HG03060 (cell line): ENCODE results near the gene ILF2.
"Not testable (repeated sequence)": the region's sequence is repeated elsewhere in the genome, so short reads cannot be mapped to it uniquely, and the experiment has no call there.

Experiments
- ATAC-seq: cut with Tn5 transposase; IDR thresholded peaks from one replicate; pipeline ENCODE4 v1.9.1; 2021; ENCODE audit warnings: low read depth, moderate number of reproducible peaks; ENCODE audit not compliant: unreplicated experiment

The ILF2 gene

DNA sequence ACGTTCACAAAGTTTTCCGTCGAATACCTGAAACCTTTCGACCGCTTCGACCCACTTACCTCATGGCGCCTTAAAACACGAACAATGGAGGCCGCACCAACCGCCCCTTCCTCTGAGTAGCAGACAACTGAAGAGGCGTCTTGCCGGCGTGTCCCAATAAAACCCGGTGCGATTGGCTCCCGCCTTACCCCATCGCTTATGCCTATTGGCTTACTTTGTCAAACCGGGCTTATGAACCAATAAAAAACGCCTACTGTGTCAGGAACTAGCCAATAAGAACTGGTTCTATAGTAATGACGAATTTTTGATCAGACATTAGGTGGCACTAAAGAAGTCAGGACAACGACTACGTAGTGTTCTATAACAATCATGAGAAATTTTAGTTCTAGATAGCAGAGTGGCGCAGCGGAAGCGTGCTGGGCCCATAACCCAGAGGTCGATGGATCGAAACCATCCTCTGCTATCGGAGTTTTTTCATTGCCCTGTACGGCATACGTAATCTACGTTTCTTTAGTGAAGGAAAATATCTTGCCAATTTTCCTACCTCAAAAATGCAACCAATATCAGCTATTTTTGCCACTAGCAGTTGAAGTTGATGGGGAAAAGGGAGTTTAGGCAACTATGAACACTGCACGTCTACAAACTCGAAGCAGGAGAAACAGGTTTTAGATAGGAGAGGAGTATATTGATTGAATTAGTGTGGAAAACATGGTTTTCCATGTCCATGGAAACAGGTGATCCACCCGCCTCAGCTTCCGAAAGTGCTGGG lies at the start of gene ILF2:
Gene ILF2 (minus strand): TSS at position 135 of the 769 bp plus-strand sequence. CDS start 71 bp downstream, at position 64.
- peak; percentile 94 for ATAC-seq

DNA sequence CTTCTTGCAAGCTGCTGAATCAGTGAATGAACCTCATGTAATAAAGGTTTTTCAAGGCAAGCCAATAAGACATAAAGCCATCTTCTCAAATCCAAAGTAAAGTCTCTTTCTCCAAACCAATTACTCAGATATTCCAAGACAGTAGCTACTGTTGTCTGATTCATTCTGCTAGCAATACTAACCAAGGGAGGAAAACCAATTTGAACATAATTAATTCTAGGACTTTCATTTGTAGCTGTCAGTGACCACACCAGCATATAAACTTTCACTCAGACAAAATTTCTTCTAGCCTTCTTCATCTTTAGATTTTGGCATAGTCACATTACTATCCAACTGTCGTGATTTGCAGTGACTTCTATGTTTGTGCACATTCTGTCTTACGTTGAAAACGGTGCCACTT lies 46.5 kb upstream of the ILF2 start:
- no peak for ATAC-seq

DNA sequence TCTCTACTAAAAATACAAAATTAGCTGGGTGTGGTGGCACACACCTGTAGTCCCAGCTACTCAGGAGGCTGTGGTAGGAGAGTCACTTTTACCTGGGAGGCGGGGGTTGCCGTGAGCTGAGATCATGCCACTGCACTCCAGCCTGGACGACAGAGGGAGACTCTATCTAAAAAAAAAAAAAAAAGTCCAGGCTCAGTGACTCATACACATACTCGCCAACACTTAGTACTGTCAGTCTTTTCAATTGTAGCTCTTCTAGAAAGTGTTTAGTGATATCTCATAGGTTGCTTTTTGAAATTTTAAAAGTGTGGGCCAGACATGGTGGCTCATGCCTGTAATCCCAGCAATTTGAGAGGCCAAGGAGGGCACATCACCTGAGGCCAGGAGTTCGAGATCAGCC lies 45.4 kb upstream of the ILF2 start:
- ATAC-seq, result not testable (repeated sequence)

DNA sequence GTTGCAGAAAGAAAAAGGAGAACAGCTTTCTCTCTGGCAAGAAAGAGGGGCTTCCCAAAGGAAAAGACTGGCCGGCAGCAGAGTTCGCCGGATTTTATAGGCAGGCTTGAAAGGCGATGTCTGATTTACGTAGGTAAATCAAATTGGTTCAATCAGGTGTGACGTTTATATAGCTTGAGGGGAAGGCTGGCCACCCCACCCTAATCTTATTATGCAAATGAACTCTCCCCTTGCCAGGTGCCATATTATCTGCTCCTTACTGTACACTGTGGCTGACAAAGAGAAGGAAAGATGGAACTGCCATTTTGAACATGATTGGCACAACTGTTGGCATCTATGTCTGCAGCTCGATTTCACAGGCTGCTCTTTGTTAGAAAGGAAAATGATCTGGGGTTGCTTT lies 40.2 kb upstream of the ILF2 start:
- no peak for ATAC-seq

DNA sequence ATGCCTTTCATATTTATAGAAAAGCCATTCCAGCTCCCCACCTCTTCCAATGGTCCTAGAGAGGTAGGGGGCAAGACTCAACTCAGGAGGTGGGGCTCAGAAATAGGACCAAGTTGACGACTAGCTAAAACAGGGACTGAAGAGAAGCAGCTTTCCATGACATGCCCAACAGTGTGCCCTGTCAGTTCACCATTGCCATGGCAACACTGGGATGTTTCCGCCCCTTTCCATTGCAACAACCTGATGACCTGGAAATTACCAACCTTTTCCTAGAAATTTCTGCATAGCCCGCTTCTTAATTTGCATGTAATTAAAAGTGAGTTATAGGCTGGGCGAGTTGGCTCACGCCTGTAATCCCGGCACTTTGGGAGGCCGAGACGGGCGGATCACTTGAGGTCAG lies 34.7 kb upstream of the ILF2 start:
- ATAC-seq, result no peak

DNA sequence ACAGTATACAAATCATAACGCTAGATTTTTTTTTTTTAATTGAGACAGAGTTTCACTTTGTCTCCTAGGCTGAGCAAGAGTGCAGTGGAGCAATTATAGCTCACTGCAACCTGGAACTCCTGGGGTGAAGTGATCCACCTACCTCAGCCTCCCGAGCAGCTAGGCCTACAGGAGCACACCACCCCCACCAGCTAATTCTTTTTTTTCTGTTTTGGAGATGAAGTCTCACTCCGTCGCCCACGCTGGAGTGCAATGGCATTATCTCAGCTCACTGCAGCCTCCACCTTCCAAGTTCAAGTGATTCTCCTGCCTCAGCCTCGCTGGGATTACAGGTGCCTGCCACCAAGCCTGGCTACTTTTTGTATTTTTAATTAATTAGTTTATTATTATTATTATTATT lies 29.0 kb upstream of the ILF2 start:
- ATAC-seq, result no peak

DNA sequence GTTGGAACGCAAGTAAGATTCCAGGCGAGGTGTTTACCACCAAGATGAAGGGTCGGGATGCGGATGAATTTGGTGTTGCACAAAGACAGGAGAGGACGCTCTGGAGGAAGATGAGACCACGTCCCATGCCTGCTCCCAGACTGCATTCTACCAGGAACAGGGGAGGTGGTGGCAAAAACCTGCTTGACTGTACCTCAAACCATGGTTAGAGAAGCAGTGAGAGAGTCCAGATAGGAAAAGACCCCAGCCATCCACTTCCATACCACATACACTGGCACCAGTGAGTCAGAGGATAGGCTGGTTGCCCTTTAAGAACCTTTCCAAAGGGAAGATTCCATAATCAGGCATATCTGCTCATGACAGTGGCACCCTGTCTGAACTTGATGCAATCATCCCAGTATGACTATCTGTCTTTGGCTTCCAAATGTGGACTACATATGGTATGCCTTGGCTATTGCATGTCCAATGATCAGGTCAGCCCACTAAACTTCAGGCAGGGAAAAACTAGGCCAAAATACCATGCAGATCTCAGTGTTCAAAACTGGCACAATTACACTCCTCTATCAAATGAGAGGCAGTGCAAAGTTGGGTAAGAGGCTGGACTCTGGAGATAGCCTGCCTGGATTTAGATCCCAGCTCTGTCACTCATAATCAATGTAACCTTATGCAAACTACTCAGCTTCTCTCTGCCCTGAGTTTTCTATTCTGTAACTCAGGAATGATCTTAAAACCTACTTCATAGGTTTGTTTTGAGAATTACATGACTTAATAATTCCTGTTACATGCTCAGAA lies 28.3 kb upstream of the ILF2 start:
- no peak for ATAC-seq

DNA sequence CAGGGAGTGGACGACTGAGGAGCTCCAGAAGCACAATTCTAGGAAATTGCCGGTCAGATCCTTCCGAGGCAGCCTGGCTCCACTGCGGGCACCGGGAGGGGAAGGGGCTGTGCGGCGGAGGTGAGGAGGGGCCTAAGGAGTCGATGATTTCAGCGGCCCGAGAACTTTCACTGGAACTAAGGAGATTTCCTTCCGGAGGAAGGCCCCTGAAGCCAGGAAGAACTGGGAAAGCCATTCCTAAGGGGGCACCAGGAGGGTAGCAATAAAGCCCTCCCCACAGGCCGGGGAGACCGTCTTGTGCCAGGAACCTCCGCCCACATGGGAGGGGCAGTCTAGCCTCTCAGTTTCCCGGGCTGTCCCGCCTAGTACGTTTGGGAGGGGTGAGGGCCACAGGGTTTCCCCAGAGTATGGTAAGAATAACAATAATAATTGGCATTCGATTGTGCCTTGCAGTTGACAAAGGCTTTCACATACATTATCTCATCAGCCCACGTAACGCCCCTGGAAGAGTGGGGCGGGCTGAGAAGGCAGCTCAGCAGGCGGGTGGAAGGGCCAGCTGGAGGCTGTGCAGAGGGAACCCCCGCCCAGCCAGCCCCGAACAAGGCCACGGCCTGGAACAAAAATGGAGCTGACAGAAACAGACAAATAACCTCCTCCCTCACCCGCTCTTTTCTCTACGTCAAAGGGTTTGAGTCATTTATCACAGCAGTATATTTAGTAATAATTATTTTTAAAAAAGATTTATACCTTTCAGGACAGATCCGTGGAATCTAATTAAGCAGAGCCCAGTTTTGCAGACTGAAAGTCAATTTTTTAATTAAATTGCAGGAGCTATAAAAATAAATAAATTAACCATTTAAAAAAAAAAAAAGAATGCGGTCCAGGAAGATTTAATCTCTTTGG lies 27.5 kb upstream of the ILF2 start:
- no peak for ATAC-seq

DNA sequence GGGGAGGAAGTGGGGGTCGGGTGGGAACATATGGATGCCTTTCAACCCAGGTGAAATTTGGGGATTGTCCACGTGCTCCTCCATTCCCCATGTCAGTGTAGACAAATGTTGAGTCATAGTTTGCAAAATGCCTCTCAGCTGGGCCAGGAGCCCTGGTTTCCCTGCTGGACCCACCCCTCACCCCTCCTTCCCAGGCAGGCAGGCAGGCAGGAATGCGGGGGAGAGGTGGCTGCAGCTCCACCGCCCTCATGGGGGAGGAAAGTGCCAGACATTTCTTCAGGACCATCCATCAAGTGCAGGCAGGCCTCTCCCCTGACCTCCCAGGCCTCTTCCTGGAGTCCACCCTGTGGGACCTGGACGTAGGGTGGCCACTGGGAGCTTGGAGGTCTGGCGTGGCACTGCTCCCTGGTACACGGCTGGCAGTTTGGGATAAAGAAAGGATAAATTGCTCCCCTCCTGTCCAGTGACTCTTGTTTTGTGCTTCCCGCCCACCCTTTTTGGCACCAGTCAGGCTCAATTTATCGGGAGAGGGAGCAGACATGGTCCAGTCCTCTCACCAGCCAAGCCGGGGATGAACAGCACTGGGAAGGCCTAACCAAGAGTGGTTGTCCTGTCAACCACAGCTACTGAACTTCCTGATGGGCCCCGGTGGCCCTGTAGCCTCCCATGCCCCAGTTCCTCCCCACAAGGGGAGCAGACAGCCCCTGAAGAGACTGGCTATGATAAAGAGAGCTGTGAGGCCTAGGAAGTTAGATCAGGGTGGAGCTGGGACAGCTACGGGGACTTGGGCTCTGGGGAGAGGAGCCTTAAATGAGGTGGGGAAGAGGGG lies 26.6 kb upstream of the ILF2 start:
- no peak for ATAC-seq

DNA sequence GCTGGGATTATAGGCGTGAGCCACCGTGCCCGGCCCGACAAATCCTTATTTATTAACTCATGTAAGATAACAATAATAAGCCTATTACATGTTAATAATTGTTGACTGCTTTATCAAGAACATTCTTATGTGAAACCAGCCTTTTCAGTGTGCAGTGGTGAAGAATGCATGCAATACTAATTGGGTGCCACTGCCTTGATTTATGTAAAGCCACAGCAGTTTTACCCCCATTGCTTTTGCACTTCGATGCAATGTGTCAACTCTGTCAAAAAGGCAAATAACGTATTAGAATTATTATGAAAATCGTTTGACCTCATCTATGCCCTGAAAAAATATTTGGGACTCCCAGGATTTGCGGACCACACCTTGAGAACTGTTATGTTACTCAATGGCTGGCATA lies 25.9 kb upstream of the ILF2 start:
- ATAC-seq, result no peak

DNA sequence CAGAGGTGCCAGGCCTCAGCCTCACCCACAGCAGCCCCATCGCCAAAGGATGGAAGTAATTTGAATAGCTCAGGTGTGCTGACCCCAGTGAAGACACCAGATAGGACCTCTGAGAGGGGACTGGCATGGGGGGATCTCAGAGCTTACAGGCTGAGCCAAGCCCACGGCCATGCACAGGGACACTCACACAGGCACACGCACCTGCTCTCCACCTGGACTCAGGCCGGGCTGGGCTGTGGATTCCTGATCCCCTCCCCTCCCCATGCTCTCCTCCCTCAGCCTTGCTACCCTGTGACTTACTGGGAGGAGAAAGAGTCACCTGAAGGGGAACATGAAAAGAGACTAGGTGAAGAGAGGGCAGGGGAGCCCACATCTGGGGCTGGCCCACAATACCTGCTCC lies 22.7 kb upstream of the ILF2 start:
- no peak for ATAC-seq

DNA sequence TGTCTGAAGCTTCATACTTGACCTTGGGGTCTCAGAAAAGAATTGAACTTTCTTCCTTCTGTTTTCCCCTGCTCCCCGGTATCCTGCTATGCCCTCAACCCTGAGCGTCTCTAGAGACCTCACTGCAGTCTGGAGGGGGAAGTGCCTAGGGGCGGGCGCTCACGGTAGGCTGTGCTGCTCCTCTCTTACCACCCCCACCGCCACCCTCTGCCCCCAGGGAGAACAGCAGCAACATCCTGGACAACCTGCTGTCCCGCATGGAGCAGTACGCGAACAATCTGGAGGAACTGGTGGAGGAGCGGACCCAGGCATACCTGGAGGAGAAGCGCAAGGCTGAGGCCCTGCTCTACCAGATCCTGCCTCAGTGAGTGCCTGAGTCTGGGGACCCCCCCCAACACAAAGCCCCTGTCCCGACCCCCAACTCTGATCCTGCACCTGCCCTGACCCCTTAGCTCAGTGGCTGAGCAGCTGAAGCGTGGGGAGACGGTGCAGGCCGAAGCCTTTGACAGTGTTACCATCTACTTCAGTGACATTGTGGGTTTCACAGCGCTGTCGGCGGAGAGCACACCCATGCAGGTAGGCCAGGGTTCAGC lies 18.0 kb upstream of the ILF2 start:
- no peak for ATAC-seq

DNA sequence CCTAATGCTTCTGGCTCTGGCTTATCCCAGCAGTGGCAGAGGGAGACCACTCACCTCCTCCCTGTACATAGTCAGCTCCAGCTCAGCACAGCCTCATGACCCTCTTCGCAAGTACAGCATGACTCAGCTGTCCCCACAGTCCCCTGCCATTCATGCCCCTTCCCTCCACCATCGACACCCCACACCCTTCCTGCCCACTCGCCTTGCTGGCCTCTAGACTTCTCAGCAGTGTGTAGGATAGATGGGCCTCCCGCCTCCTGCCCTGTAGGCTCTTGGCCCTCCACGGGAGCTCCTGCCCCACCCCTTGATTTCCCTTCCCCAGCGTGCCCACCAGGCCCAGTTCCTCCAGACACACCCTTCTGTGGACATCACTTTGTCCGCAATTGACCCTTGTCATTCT lies 17.5 kb upstream of the ILF2 start:
- ATAC-seq, result no peak

DNA sequence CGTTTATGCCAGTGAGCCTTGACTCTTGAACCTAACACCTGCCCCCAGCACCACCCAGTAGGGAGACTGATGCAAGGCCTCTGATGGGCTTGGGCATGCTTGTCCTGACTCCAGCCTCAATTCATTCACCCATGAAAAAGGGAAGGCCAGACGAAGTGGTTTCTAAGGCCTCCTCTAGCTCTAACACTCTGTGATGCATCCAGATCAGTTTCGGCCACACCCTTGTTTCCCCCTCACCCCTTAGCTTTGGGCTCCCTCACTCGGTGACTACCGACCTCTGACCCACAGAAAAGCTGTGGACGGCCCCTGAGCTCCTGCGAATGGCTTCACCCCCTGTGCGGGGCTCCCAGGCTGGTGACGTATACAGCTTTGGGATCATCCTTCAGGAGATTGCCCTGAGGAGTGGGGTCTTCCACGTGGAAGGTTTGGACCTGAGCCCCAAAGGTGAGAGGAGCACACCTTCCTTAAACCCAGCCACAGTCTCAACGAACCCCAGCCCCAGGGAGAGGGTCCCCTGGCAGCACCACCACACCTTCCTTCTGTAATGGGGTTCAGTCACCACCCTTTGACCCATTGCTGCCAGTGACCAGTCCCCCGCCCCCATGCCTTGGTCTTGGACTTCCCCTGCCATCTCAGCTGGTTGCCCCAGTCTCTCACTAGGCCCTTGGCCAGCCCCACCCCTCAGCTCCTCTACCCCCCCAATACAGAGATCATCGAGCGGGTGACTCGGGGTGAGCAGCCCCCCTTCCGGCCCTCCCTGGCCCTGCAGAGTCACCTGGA lies 16.7 kb upstream of the ILF2 start:
- no peak for ATAC-seq

DNA sequence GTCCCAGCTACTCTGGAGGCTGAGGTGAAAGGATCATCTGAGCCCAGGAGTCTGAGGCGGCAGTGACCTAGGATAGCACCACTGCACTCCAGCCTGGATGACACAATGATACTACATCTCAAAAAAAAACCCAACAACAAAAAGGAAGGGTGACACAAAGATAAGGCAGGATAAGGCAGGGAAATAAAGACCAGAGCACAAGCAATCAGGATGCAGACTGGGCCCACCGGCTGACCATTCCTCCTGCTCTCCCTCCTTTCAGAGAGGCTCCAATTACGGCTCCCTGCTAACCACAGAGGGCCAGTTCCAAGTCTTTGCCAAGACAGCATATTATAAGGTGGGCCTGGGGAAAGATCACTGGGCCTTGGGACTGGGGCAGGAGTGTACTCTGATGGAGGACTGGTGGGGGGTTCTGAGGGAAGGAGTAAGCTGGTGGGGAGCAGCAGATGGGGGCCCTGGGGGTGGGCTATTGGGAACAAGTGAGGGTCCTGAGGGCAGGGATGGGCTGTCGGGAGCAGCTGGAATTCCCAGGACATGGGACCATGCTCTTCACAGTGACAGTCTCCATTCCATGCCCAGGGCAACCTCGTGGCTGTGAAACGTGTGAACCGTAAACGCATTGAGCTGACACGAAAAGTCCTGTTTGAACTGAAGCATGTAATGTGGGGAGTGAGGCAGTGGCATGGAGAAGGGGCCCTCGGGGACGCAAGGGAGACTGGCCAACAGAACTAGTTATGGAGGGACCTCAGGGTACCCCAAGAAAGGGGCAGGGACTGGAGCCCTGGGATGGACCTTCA lies 14.9 kb upstream of the ILF2 start:
- ATAC-seq, result no peak

DNA sequence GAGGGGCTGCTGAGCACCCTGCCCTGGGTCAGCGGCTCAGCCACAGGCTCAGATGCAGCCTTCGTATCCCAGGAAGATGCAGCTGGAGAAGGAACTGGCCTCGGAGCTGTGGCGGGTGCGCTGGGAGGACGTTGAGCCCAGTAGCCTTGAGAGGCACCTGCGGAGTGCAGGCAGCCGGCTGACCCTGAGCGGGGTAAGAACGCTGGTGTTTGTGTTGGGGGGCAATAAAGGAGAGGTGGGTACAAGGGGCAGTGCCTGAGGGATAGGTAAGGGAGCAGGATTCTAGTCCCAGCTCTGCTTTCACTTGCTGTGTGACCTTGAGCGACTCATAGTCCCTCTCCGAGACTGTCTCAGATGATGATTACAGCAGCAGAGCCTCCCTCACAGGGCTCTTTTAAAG lies 14.1 kb upstream of the ILF2 start:
- no peak for ATAC-seq

DNA sequence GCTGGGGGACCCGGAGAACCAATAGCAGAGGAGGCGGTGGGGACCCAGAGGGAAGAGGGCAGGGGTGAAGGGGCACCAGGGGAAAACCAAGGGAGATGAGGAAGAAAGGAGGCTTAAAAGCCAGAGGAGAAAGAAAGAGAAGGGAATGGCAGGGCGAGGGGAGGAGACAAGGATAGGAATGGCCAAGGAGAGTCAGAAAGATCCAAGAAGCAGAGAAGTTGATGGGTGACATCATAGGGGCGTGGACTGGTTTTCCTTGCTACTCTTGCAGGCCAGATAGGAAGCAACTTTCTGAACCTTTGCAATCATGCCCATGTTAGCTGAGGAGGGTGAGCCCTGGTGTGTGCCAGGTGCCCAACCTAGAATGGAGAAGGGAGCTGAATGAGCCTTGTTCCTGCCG lies 13.1 kb upstream of the ILF2 start:
- ATAC-seq, result no peak

DNA sequence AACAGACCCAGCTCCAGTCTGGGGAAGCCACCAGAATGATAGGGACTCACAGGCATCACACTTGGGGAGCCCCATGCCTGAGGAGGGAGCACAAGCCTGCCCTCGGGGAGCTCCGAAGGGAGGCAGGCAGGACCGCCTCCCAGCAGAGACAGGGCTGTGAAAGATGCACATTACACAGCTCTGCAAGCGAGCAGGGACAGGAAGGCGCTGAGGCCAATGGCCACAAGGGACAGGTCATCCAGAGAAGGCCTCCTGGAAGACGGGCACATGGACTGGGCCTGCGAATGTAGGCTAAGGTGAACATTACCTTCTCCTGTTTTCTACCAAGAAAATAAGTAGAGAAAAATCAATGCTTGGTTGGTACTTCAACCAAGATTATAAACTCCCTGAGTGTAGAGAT lies 11.9 kb upstream of the ILF2 start:
- ATAC-seq, result no peak

DNA sequence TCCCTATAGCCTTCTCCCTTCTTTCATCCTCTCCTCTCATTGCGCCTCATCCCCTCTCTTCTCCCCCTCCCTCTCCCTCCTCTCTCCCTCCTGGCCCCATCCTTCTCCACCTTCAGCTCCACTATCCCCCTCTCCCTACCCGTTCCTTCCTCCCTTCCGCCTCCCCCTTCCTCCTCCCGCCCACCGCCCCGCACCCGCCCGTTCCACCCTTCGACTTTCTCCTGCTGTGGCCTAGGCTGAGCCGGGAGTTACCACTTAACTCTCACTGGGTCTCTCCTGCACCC lies 9.3 kb upstream of the ILF2 start:
- ATAC-seq, result no peak
